Esophagus muscularis mucosa (tissue), 3 donors: ENCODE measurements around the gene SARM1.

Experiments used
- POLR2A ChIP-seq: fragments of 450-650 bp; IDR thresholded peaks from one replicate; pipeline ENCODE4 v1.6.1; 2017; ENCODE audit warnings: antibody characterized with exemption, moderate library complexity, mild to moderate bottlenecking, low read depth
- TF ChIP-seq, protein P1 (sequence below), 3 experiments: fragments of 200-600 bp in 2 of 3; fragments of 450-650 bp in 1 of 3; sonication (generic) in 2 of 3; IDR thresholded peaks; one replicate each; pipeline ENCODE4 v1.5.1; 2017 to 2019; ENCODE audit warnings: antibody characterized with exemption in 3 of 3, mild to moderate bottlenecking in 2 of 3, moderate library complexity in 1 of 3

DNA sequence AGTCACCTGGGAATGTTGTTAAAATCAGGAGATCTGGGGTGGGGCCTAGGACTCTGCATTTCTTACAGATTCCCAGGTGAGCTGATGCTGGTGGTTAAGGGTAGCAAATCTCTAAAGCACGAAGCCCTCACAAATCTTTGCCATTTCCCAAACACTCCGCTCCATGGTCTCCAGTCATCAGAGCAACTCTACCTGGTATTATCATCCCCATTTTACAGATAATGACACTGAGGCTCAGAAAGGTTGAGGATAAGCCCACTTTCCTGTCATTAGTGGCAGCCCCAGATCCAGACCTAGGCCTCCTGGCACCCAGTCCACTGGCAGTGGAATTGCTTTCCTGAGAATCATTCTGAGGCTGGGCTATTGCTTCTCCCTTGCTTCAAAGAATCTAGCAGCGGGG is 25.8 kb downstream of the SARM1 start:
- TF ChIP-seq, protein P1, sequence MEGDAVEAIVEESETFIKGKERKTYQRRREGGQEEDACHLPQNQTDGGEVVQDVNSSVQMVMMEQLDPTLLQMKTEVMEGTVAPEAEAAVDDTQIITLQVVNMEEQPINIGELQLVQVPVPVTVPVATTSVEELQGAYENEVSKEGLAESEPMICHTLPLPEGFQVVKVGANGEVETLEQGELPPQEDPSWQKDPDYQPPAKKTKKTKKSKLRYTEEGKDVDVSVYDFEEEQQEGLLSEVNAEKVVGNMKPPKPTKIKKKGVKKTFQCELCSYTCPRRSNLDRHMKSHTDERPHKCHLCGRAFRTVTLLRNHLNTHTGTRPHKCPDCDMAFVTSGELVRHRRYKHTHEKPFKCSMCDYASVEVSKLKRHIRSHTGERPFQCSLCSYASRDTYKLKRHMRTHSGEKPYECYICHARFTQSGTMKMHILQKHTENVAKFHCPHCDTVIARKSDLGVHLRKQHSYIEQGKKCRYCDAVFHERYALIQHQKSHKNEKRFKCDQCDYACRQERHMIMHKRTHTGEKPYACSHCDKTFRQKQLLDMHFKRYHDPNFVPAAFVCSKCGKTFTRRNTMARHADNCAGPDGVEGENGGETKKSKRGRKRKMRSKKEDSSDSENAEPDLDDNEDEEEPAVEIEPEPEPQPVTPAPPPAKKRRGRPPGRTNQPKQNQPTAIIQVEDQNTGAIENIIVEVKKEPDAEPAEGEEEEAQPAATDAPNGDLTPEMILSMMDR (IDR thresholded peaks at IDR 0.05) = no peak
- TF ChIP-seq POLR2A = no peak
